DOHH2 (cell line): ENCODE results near the gene DDX55.
"Not testable (repeated sequence)": the region's sequence is repeated elsewhere in the genome, so short reads cannot be mapped to it uniquely, and the experiment has no call there.

Experiments used
- EZH2phosphoT487 ChIP-seq: fragments of 200-600 bp; sonication (generic); IDR thresholded peaks from 2 replicates; pipeline ENCODE4 v1.6.1; 2017; ENCODE audit warnings: borderline replicate concordance, mild to moderate bottlenecking, antibody characterized with exemption, low read length, moderate library complexity, mixed read lengths
- TF ChIP-seq, protein P1 (sequence below): fragments of 200-600 bp; sonication (generic); IDR thresholded peaks from one replicate; pipeline ENCODE4 v1.5.1; 2014; ENCODE audit warnings: antibody characterized with exemption, mild to moderate bottlenecking, low read depth, low read length; ENCODE audit not compliant: poor library complexity, severe bottlenecking

- TF ChIP-seq, protein P1, sequence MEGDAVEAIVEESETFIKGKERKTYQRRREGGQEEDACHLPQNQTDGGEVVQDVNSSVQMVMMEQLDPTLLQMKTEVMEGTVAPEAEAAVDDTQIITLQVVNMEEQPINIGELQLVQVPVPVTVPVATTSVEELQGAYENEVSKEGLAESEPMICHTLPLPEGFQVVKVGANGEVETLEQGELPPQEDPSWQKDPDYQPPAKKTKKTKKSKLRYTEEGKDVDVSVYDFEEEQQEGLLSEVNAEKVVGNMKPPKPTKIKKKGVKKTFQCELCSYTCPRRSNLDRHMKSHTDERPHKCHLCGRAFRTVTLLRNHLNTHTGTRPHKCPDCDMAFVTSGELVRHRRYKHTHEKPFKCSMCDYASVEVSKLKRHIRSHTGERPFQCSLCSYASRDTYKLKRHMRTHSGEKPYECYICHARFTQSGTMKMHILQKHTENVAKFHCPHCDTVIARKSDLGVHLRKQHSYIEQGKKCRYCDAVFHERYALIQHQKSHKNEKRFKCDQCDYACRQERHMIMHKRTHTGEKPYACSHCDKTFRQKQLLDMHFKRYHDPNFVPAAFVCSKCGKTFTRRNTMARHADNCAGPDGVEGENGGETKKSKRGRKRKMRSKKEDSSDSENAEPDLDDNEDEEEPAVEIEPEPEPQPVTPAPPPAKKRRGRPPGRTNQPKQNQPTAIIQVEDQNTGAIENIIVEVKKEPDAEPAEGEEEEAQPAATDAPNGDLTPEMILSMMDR: not testable (repeated sequence)
- TF ChIP-seq EZH2phosphoT487: not testable (repeated sequence)
Observed at GRCh38 chr12:123554136-123554535, 47.8 kb upstream of the DDX55 start.
